Esophagus squamous epithelium (tissue), 5 donors: Measurements from ENCODE around the gene SLC6A1. TPM values are rescaled to one million over a fixed set of nuclear protein-coding genes. Genes with fewer than 3 reads are reported as not detected.
A peak's percentile ranks its signal among the peaks of the same experiment; 100 is the strongest.

Experiments used
- DNase-seq: peaks from one replicate; lab custom pipeline; 2025; lab: John Stamatoyannopoulos, UW
- H3K27ac ChIP-seq, 4 donors: fragments of 200-600 bp; sonication (generic); one replicate each; pipeline ENCODE4 v1.5.1; 2016 to 2019; ENCODE audit warnings: mild to moderate bottlenecking in 1 of 4
- H3K27me3 ChIP-seq, 4 donors: fragments of 200-600 bp; sonication (generic); 1 replicate in 3 of 4; 2 replicates in 1 of 4; pipeline versions ENCODE4 v1.5.1 to v1.6.0; 2017 to 2021; ENCODE audit warnings: antibody characterized with exemption in 1 of 4
- H3K36me3 ChIP-seq, 3 donors: fragments of 200-600 bp; sonication (generic); one replicate each; pipeline ENCODE4 v1.5.1; 2016 to 2019
- H3K4me1 ChIP-seq, 3 donors: fragments of 200-600 bp; sonication (generic); one replicate each; pipeline ENCODE4 v1.5.1; 2017 to 2019
- H3K4me3 ChIP-seq, 4 donors: fragments of 200-600 bp; sonication (generic); 1 replicate in 3 of 4; 2 replicates in 1 of 4; pipeline ENCODE4 v1.5.1; 2016 to 2019; ENCODE audit warnings: mild to moderate bottlenecking in 2 of 4, moderate library complexity in 1 of 4
- H3K9me3 ChIP-seq, 3 donors: fragments of 200-600 bp; sonication (generic); one replicate each; pipeline ENCODE4 v1.5.1; 2016 to 2019
- POLR2A ChIP-seq, 4 donors: fragments of 450-650 bp; IDR thresholded peaks; one replicate each; pipeline ENCODE4 v1.6.1; 2017; ENCODE audit warnings: antibody characterized with exemption in 4 of 4, mild to moderate bottlenecking in 4 of 4, moderate library complexity in 3 of 4
- WGBS, 2 donors: methylation state at CpG; one replicate each; pipeline ENCODE4 v1.1.5; 2018; 5-methylcytosine and 5-hydroxymethylcytosine counted together
- intact Hi-C: fragments of 100-400 bp; cut with DNase I; formaldehyde crosslinking; loops from one replicate; pipeline ENCODE4 v1.15.0; 2022
- total RNA-seq, 4 donors: library from RNA; depleted of rRNA; stranded (reverse); fragments of >200 nt; gene quantifications; one replicate each; pipeline ENCODE4 v1.1.0, GENCODE V29; 2016
- TF ChIP-seq, protein P1 (sequence below), 6 experiments: fragments of 450-650 bp in 4 of 6; fragments of 200-600 bp in 2 of 6; sonication (generic) in 2 of 6; IDR thresholded peaks; one replicate each; pipeline ENCODE4 v1.5.1; 2016 to 2019; ENCODE audit warnings: antibody characterized with exemption in 6 of 6, mild to moderate bottlenecking in 4 of 6, moderate library complexity in 4 of 6
- donor health status: DM: yes; HTN: yes; CAD: no.

Gene SLC6A1
- total RNA-seq, 4 donors from 2014 or later, result 8.6 to 34.4 (median 22.3) TPM

DNA sequence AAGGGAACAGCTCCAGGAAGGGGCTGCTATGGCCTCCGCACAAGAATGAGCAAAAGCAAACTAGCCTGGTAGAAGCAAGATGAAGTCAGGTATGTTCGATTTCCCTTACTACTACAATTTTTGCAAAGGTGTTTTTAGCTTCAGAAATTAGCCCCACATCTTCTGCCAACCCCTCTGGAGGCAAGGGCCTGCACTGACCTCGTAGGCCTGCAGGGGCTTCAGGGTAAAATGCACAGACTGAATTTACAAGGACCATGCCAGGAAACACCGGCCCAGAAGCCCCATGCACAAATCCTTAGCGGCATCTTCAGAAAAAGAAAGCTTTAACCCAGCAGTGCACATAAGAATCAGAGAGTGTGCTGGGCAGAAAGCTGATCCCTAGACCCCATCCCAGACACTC lies 53.0 kb downstream of the SLC6A1 start:
- Histone ChIP-seq H3K36me3 (no peaks in the 10 kb centered on the region), H3K27me3 (peaks cover 0 to 19% (median 0%) of the 10 kb centered on the region in 4 donors), H3K27ac (no peak overlapping the region), H3K9me3 (no peaks in the 10 kb centered on the region), H3K4me3 (no peak overlapping the region), H3K4me1 (peaks cover 0 to 5% (median 0%) of the 10 kb centered on the region in 3 donors)
- TF ChIP-seq, protein P1, sequence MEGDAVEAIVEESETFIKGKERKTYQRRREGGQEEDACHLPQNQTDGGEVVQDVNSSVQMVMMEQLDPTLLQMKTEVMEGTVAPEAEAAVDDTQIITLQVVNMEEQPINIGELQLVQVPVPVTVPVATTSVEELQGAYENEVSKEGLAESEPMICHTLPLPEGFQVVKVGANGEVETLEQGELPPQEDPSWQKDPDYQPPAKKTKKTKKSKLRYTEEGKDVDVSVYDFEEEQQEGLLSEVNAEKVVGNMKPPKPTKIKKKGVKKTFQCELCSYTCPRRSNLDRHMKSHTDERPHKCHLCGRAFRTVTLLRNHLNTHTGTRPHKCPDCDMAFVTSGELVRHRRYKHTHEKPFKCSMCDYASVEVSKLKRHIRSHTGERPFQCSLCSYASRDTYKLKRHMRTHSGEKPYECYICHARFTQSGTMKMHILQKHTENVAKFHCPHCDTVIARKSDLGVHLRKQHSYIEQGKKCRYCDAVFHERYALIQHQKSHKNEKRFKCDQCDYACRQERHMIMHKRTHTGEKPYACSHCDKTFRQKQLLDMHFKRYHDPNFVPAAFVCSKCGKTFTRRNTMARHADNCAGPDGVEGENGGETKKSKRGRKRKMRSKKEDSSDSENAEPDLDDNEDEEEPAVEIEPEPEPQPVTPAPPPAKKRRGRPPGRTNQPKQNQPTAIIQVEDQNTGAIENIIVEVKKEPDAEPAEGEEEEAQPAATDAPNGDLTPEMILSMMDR (IDR thresholded peaks at IDR 0.05), result no peak
- TF ChIP-seq POLR2A (IDR thresholded peaks at IDR 0.05), result no peak
- no peak for DNase-seq
- intact Hi-C loops, result no loop called here
- 79 to 82% methylated on average over 4 to 5 of the region's 5 CpGs for WGBS, 2 donors

DNA sequence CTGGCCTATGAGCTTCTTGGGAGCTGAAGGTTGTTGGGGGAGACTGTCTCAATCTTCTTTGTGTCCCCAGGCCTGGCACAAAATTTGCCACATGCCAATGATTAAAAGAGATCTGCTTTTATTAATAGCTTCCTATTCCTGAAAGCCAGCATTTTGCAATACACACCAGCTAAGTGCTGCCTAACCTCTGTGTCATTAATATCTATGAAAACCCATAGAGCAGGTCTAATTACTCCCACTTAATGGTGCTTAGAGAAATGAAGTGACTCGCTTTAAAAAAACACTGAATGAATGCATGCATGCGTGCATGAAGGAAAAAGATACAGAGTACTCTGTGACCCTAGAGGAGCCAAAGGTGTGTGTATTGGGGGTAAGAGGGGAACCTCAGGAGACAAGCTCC lies 55.0 kb downstream of the SLC6A1 start:
- Histone ChIP-seq H3K4me3 (no peak overlapping the region), H3K4me1 (peaks cover 0 to 5% (median 0%) of the 10 kb centered on the region in 3 donors), H3K27me3 (peaks cover 0 to 37% (median 0%) of the 10 kb centered on the region in 4 donors), H3K9me3 (no peaks in the 10 kb centered on the region), H3K27ac (no peak overlapping the region), H3K36me3 (no peaks in the 10 kb centered on the region)
- no peak for DNase-seq
- intact Hi-C loops, result no loop called here
- 58 to 73% methylated on average over 2 of the region's 2 CpGs for WGBS, 2 donors
- TF ChIP-seq POLR2A (IDR thresholded peaks at IDR 0.05), result no peak
- TF ChIP-seq, protein P1 (IDR thresholded peaks at IDR 0.05), result no peak

DNA sequence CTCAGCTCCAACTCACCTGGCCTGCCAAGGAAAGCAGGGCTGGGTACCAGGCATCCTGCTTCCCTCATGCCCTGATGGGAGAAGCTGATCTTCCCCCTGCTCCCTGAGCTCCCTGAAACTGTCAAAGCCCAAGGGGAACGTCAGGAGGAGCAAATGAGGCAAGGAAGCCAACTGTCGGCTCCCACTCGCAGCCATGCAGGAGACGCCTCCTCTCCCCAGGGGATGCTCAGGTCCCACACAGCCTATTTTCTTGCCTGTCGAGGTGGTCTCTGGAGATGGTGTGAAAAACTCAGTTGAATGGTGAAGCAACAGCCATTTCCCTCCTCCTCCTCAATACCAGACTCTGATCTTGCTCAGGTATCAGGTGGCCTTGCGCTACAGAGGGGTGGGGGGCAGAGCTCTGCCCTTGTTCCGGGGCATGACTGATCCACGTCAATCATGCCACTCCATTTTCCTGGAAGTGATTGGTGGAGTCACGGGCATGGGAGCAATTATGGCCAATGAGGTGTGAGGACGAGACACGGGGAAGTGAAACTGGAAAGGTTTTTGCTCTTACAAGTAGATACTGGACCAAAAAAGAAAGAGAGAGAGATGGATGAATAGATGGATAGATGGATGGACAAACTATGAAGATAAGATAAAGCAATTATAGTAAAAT lies 58.2 kb downstream of the SLC6A1 start:
- Histone ChIP-seq H3K4me3 (no peak overlapping the region), H3K9me3 (no peaks in the 10 kb centered on the region), H3K36me3 (no peaks in the 10 kb centered on the region), H3K4me1 (no peaks in the 10 kb centered on the region), H3K27me3 (peaks cover 0 to 41% (median 0%) of the 10 kb centered on the region in 4 donors), H3K27ac (no peak overlapping the region)
- intact Hi-C loops, result no loop called here
- DNase-seq, result no peak
- WGBS, 2 donors, result 56 to 85% methylated on average over 6 to 8 of the region's 11 CpGs
- TF ChIP-seq, protein P1 (IDR thresholded peaks at IDR 0.05), result no peak
- no peak for TF ChIP-seq POLR2A (IDR thresholded peaks at IDR 0.05)

DNA sequence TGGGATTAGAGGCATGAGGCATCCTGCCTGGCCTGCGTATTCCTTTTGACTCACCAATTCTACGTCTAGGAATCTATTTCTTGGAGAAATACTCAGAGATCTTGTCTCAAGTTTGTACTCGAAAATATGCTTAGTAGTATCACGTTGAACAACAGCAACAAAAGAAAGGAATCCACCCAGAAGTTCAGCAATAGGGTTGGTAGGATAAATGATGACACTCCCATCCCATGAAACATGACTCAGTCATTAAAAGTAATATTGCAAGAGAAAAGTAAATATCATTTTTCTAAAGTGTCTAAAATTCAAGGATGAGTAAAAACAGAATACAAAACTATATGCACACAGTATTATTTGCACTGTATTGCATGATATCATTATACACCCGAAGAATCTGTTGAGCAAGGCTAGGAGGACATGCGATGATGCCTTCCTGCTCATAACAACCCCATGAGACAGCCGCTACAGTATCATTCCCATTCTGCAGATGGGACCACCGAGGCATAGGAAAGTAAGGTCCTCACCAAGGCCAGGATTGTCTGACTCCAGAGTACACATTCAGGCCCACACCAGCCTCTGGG lies 61.5 kb downstream of the SLC6A1 start:
- DNase-seq, result no peak
- no peak overlapping the region for H3K4me3 ChIP-seq
- no peaks in the 10 kb centered on the region for H3K36me3 ChIP-seq
- 45 to 64% methylated on average over 8 of the region's 8 CpGs for WGBS, 2 donors
- intact Hi-C loops, result no loop called here
- H3K27me3 ChIP-seq, result peaks cover 0 to 65% (median 0%) of the 10 kb centered on the region in 4 donors
- no peaks in the 10 kb centered on the region for H3K9me3 ChIP-seq
- H3K4me1 ChIP-seq, result no peaks in the 10 kb centered on the region
- peak overlapping the region in 1 of 4 donors; percentile 38 for H3K27ac ChIP-seq
- TF ChIP-seq POLR2A (IDR thresholded peaks at IDR 0.05), result no peak
- TF ChIP-seq, protein P1 (IDR thresholded peaks at IDR 0.05), result no peak

DNA sequence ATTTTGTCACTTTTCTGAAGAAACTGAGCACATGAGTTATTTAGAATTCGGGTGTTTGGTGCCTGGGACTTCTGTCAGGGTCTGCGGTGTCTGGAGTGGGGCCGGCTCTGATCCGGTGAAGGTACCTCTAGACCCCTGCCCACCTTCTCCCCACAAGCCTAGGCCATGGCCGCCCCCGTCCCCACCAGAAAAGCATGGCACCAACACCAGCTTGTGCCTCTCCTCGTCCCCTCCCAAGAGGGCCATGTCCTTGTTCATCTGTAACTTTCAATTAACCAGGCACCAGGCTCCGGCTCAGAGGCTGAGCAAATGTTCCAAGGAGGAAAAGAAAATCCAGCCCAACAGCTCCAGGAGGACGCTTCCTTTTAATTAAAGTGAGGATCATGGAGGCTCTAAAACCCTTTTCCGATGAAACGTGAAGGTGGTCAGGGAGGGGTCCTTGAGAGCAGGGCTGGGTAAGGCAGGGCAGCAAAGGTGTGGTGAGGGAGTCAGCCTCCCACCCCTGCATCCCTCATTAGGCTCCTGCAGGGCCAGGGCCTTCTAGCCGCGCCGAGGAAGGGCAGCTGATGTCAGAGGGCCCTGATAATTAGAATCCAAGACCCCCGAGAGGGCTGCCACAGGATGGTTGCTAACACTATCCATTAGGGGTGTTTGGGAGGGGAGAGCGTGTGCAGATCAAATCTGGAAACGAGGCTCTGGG lies 62.3 kb downstream of the SLC6A1 start:
- no peak for DNase-seq
- Histone ChIP-seq H3K4me1 (peaks cover 0 to 5% (median 0%) of the 10 kb centered on the region in 3 donors), H3K4me3 (no peak overlapping the region), H3K27ac (no peak overlapping the region), H3K9me3 (no peaks in the 10 kb centered on the region), H3K36me3 (no peaks in the 10 kb centered on the region), H3K27me3 (peaks cover 0 to 63% (median 0%) of the 10 kb centered on the region in 4 donors)
- TF ChIP-seq POLR2A (IDR thresholded peaks at IDR 0.05), result no peak
- TF ChIP-seq, protein P1 (IDR thresholded peaks at IDR 0.05), result no peak
- intact Hi-C loops, result loop anchor here (5.0 kb wide), 2 partner anchors 108 to 298 kb away; no protein-coding TSS in a partner anchor
- 90 to 93% methylated on average over 10 to 15 of the region's 17 CpGs for WGBS, 2 donors
